ENCODE results near the gene FBLN1. TPM values are rescaled to one million over a fixed set of nuclear protein-coding genes. Genes with fewer than 3 reads are reported as not detected.
A peak's percentile ranks its signal among the peaks of the same experiment; 100 is the strongest.

FBLN1 gene
- total and polyA plus RNA-seq, 4 experiments from 2014 or later = not detected

GRCh38 chr22:45564349-45565030, 61.8 kb downstream of the FBLN1 start:
- Histone ChIP-seq H3K36me3 (ENCODE audit: insufficient read depth, low read length) (no peaks in the 10 kb centered on the region), H3K4me1 (ENCODE audit: insufficient read depth, low read length) (no peaks in the 10 kb centered on the region), H3K4me3 (ENCODE audit: low read length in 2 of 2) (no peak overlapping the region), H3K27ac (ENCODE audit: low read depth, low read length) (no peak overlapping the region), H3K27me3 (ENCODE audit: insufficient read depth, low read length) (no peaks in the 10 kb centered on the region), H3K9me3 (ENCODE audit: control insufficient read depth in 1 of 2, low read length in 2 of 2) (peaks cover 0 to 5% of the 10 kb centered on the region in 2 donors)
- intact Hi-C loops (cut with micrococcal nuclease) = no loop called here
- POLR2A ChIA-PET (ENCODE audit: partially characterized antibody) = no interaction called here
- CTCF ChIA-PET (ENCODE audit: partially characterized antibody) = no interaction called here
- Mint-ChIP-seq H3K9me3 (peaks cover 3 to 29% (median 15%) of the 10 kb centered on the region in 8 donors), H3K36me3 (peaks cover 2 to 4% of the 10 kb centered on the region in 2 donors), H3K4me1 (no peaks in the 10 kb centered on the region), H3K27ac (no peak overlapping the region), H3K27me3 (peaks cover 16 to 18% of the 10 kb centered on the region in 2 donors), H3K4me3 (no peak overlapping the region)
- no peak for DNase-seq

GRCh38 chr22:45565171-45565570, 62.5 kb downstream of the FBLN1 start:
- no peak overlapping the region for H3K4me3 ChIP-seq (ENCODE audit: low read length in 2 of 2)
- Mint-ChIP-seq H3K27ac (no peak overlapping the region), H3K36me3 (peaks cover 2 to 4% of the 10 kb centered on the region in 2 donors), H3K4me1 (no peaks in the 10 kb centered on the region), H3K4me3 (no peak overlapping the region), H3K9me3 (peaks cover under 1 to 27% (median 12%) of the 10 kb centered on the region in 8 donors), H3K27me3 (peaks cover 16 to 18% of the 10 kb centered on the region in 2 donors)
- DNase-seq = no peak
- H3K4me1 ChIP-seq (ENCODE audit: insufficient read depth, low read length) = no peaks in the 10 kb centered on the region
- no peaks in the 10 kb centered on the region for H3K36me3 ChIP-seq (ENCODE audit: insufficient read depth, low read length)
- no peak overlapping the region for H3K27ac ChIP-seq (ENCODE audit: low read depth, low read length)
- ChIA-PET POLR2A (ENCODE audit: partially characterized antibody) (no interaction called here), CTCF (ENCODE audit: partially characterized antibody) (interaction anchor here (0.6 to 1.2 kb wide), 2 partner anchors 10 to 13 kb away, joined by 3 read pairs; no protein-coding TSS in a partner anchor)
- intact Hi-C loops (cut with micrococcal nuclease) = no loop called here
- H3K27me3 ChIP-seq (ENCODE audit: insufficient read depth, low read length) = no peaks in the 10 kb centered on the region
- peaks cover 0 to 3% of the 10 kb centered on the region in 2 donors for H3K9me3 ChIP-seq (ENCODE audit: control insufficient read depth in 1 of 2, low read length in 2 of 2)

GRCh38 chr22:45565973-45566372, 63.3 kb downstream of the FBLN1 start:
- H3K4me3 Mint-ChIP-seq = no peak overlapping the region
- H3K9me3 Mint-ChIP-seq = peaks cover 0 to 24% (median 12%) of the 10 kb centered on the region in 8 donors
- DNase-seq = no peak
- H3K9me3 ChIP-seq (ENCODE audit: control insufficient read depth in 1 of 2, low read length in 2 of 2) = no peaks in the 10 kb centered on the region
- intact Hi-C loops (cut with micrococcal nuclease) = no loop called here
- H3K4me1 Mint-ChIP-seq = no peaks in the 10 kb centered on the region
- no peak overlapping the region for H3K27ac ChIP-seq (ENCODE audit: low read depth, low read length)
- H3K36me3 ChIP-seq (ENCODE audit: insufficient read depth, low read length) = no peaks in the 10 kb centered on the region
- H3K27me3 ChIP-seq (ENCODE audit: insufficient read depth, low read length) = no peaks in the 10 kb centered on the region
- no peak overlapping the region for H3K27ac Mint-ChIP-seq
- peaks cover 0 to 3% of the 10 kb centered on the region in 2 donors for H3K36me3 Mint-ChIP-seq
- CTCF ChIA-PET (ENCODE audit: partially characterized antibody) = interaction anchor here (1.2 kb wide), 1 partner anchor 14 kb away, joined by 3 read pairs; no protein-coding TSS in a partner anchor
- H3K4me1 ChIP-seq (ENCODE audit: insufficient read depth, low read length) = no peaks in the 10 kb centered on the region
- POLR2A ChIA-PET (ENCODE audit: partially characterized antibody) = no interaction called here
- peaks cover 14 to 18% of the 10 kb centered on the region in 2 donors for H3K27me3 Mint-ChIP-seq
- H3K4me3 ChIP-seq (ENCODE audit: low read length in 2 of 2) = no peak overlapping the region

GRCh38 chr22:45568213-45568612, 65.5 kb downstream of the FBLN1 start:
- CTCF ChIA-PET (ENCODE audit: partially characterized antibody) = interaction anchor here (0.7 kb wide), 1 partner anchor 9 kb away, joined by 3 read pairs; no protein-coding TSS in a partner anchor
- no peak overlapping the region for H3K27ac ChIP-seq (ENCODE audit: low read depth, low read length)
- no peaks in the 10 kb centered on the region for H3K4me1 ChIP-seq (ENCODE audit: insufficient read depth, low read length)
- H3K36me3 ChIP-seq (ENCODE audit: insufficient read depth, low read length) = no peaks in the 10 kb centered on the region
- intact Hi-C loops (cut with micrococcal nuclease) = no loop called here
- no peaks in the 10 kb centered on the region for H3K27me3 ChIP-seq (ENCODE audit: insufficient read depth, low read length)
- DNase-seq = no peak
- Mint-ChIP-seq H3K4me1 (no peaks in the 10 kb centered on the region), H3K4me3 (no peak overlapping the region), H3K9me3 (peaks cover 0 to 28% (median 16%) of the 10 kb centered on the region in 8 donors), H3K27me3 (peaks cover 14 to 15% of the 10 kb centered on the region in 2 donors), H3K27ac (no peak overlapping the region), H3K36me3 (peaks cover 0 to 3% of the 10 kb centered on the region in 2 donors)
- H3K9me3 ChIP-seq (ENCODE audit: control insufficient read depth in 1 of 2, low read length in 2 of 2) = no peaks in the 10 kb centered on the region
- POLR2A ChIA-PET (ENCODE audit: partially characterized antibody) = no interaction called here
- H3K4me3 ChIP-seq (ENCODE audit: low read length in 2 of 2) = no peak overlapping the region

- Mint-ChIP-seq H3K4me1 (peaks cover 0 to 4% (median 2%) of the 10 kb centered on the region in 4 donors), H3K36me3 (peaks cover 0 to 3% of the 10 kb centered on the region in 2 donors), H3K27me3 (peaks cover 8% of the 10 kb centered on the region in 2 donors), H3K27ac (no peak overlapping the region), H3K4me3 (no peak overlapping the region), H3K9me3 (peaks cover 0 to 34% (median 15%) of the 10 kb centered on the region in 8 donors)
- no peak overlapping the region for H3K4me3 ChIP-seq (ENCODE audit: low read length in 2 of 2)
- H3K9me3 ChIP-seq (ENCODE audit: control insufficient read depth in 1 of 2, low read length in 2 of 2) = no peaks in the 10 kb centered on the region
- no peak overlapping the region for H3K27ac ChIP-seq (ENCODE audit: low read depth, low read length)
- POLR2A ChIA-PET (ENCODE audit: partially characterized antibody) = no interaction called here
- CTCF ChIA-PET (ENCODE audit: partially characterized antibody) = no interaction called here
- H3K4me1 ChIP-seq (ENCODE audit: insufficient read depth, low read length) = no peaks in the 10 kb centered on the region
- DNase-seq = no peak
- H3K36me3 ChIP-seq (ENCODE audit: insufficient read depth, low read length) = no peaks in the 10 kb centered on the region
- no peaks in the 10 kb centered on the region for H3K27me3 ChIP-seq (ENCODE audit: insufficient read depth, low read length)
- intact Hi-C loops (cut with micrococcal nuclease) = no loop called here
Measured at GRCh38 chr22:45571089-45571488, 68.4 kb downstream of the FBLN1 start.

GRCh38 chr22:45572444-45572843, 69.8 kb downstream of the FBLN1 start:
- Histone ChIP-seq H3K27ac (ENCODE audit: low read depth, low read length) (no peak overlapping the region), H3K4me3 (ENCODE audit: low read length in 2 of 2) (no peak overlapping the region), H3K36me3 (ENCODE audit: insufficient read depth, low read length) (no peaks in the 10 kb centered on the region), H3K4me1 (ENCODE audit: insufficient read depth, low read length) (no peaks in the 10 kb centered on the region), H3K27me3 (ENCODE audit: insufficient read depth, low read length) (no peaks in the 10 kb centered on the region), H3K9me3 (ENCODE audit: control insufficient read depth in 1 of 2, low read length in 2 of 2) (no peaks in the 10 kb centered on the region)
- intact Hi-C loops (cut with micrococcal nuclease) = no loop called here
- peaks cover 2 to 7% of the 10 kb centered on the region in 2 donors for H3K27me3 Mint-ChIP-seq
- ChIA-PET POLR2A (ENCODE audit: partially characterized antibody) (no interaction called here), CTCF (ENCODE audit: partially characterized antibody) (interaction anchor here (0.9 kb wide), 1 partner anchor 32 kb away, joined by 3 read pairs; no protein-coding TSS in a partner anchor)
- DNase-seq = no peak
- peaks cover 0 to 3% of the 10 kb centered on the region in 2 donors for H3K36me3 Mint-ChIP-seq
- H3K4me3 Mint-ChIP-seq = no peak overlapping the region
- H3K4me1 Mint-ChIP-seq = peaks cover 0 to 4% (median 2%) of the 10 kb centered on the region in 4 donors
- H3K9me3 Mint-ChIP-seq = peaks cover 0 to 32% (median 15%) of the 10 kb centered on the region in 8 donors
- H3K27ac Mint-ChIP-seq = no peak overlapping the region

- Histone ChIP-seq H3K4me1 (ENCODE audit: insufficient read depth, low read length) (peaks cover 4% of the 10 kb centered on the region), H3K36me3 (ENCODE audit: insufficient read depth, low read length) (no peaks in the 10 kb centered on the region), H3K27ac (ENCODE audit: low read depth, low read length) (no peak overlapping the region), H3K9me3 (ENCODE audit: control insufficient read depth in 1 of 2, low read length in 2 of 2) (no peaks in the 10 kb centered on the region), H3K27me3 (ENCODE audit: insufficient read depth, low read length) (no peaks in the 10 kb centered on the region), H3K4me3 (ENCODE audit: low read length in 2 of 2) (no peak overlapping the region)
- H3K4me3 Mint-ChIP-seq = peak overlapping the region in 1 of 8 donors; percentile 13
- H3K9me3 Mint-ChIP-seq = peaks cover 0 to 28% (median 14%) of the 10 kb centered on the region in 8 donors
- peaks cover 0 to 7% (median 3%) of the 10 kb centered on the region in 4 donors for H3K4me1 Mint-ChIP-seq
- ChIA-PET POLR2A (ENCODE audit: partially characterized antibody) (no interaction called here), CTCF (ENCODE audit: partially characterized antibody) (interaction anchor here (0.8 kb wide), 1 partner anchor 9 kb away, joined by 3 read pairs; no protein-coding TSS in a partner anchor)
- intact Hi-C loops (cut with micrococcal nuclease) = no loop called here
- peaks cover 0 to 3% of the 10 kb centered on the region in 2 donors for H3K36me3 Mint-ChIP-seq
- no peak overlapping the region for H3K27ac Mint-ChIP-seq
- DNase-seq = no peak
- peaks cover 0 to 7% of the 10 kb centered on the region in 2 donors for H3K27me3 Mint-ChIP-seq
Measured at GRCh38 chr22:45574069-45574703, 71.5 kb downstream of the FBLN1 start.

All from CD4-positive, alpha-beta memory T cell (primary cell).